ENCODE measurements around the gene DAAM2. TPM values are rescaled to one million over a fixed set of nuclear protein-coding genes. Genes with fewer than 3 reads are reported as not detected.

Gene DAAM2
- polyA plus RNA-seq, 1 of the 3 experiments (the other 2 are of a cell fraction): 0.20 TPM

DNA sequence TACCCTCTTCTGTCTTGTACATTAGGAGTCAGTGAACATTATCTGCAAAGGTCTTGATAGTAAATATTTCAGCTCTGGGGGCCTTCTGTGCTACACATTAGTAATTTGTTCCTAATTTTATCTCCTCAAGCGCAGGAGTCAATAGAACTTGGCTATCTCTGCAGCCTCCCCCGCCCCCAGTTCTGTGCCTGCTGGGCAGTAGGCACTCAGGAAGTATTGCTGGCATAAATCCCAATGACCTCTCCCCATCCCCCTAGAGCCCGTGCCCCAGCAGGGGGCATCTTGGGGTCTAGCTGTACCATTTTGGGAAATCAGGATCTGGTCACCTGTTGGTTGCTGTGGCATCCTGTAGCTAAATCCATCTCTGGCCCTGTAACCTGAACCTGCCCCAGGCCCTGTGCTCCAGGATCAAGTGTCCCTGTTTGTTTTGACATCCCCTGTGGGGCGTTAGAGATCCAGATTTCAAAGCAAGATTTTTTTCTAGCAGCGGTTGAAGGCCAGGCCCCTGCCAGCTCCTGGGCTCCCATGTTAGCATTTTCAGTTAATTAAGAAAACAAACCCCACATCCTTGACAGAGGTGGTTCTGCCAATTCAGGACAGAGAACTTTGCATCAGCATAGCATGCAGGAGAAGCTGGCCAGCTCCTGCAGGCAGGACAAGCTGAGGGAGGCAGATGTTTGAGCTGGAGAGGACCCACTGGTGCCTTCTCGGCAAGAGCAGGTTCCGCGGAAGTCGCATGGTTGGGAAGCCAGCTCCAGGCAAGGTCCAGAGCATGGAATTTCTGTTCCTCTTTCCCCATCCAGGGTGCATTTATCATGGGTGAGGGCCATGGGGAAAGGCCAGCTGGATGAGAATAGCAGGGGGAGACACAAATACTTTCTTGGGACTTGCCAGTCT, 32.1 kb downstream of the DAAM2 start:
- Histone ChIP-seq H3K4me1 (ENCODE audit: control insufficient read depth in 1 of 2, insufficient read depth in 2 of 2, low read depth in 1 of 2, low read length in 1 of 2) (peaks cover 0 to 16% of the 10 kb centered on the region in 2 experiments; a peak in 1 of 4 replicates), H2AFZ (ENCODE audit: low read depth) (no peak overlapping the region), H3K9me3 (no peaks in the 10 kb centered on the region), H3K36me3 (replicated peaks in 1 of 2; ENCODE audit: control insufficient read depth in 1 of 2, insufficient read depth in 2 of 2, low read length in 1 of 2) (no peaks in the 10 kb centered on the region), H3K79me2 (ENCODE audit: insufficient read depth) (no peaks in the 10 kb centered on the region), H3K4me2 (no peak overlapping the region), H4K20me1 (ENCODE audit: insufficient read depth) (no peaks in the 10 kb centered on the region), H3K4me3 (ENCODE audit: low read depth in 2 of 2, low read length in 1 of 2) (no peak overlapping the region), H3K9ac (no peak overlapping the region), H3F3A (replicated peaks; ENCODE audit: insufficient read depth) (no peaks in the 10 kb centered on the region), H3K27ac (ENCODE audit: low read depth in 2 of 2, low read length in 1 of 2) (no peak overlapping the region; a peak in 1 of 4 replicates), H3K27me3 (ENCODE audit: insufficient read depth) (no peaks in the 10 kb centered on the region), H3K9me2 (no peaks in the 10 kb centered on the region)
- peak; percentile 36 for DNase-seq
- WGBS (ENCODE audit: low lambda C conversion rate): 61% methylated on average over 9 of the region's 9 CpGs
- ChIA-PET POLR2A (no interaction called here), CTCF (interaction anchor here (0.9 to 1.2 kb wide), 3 partner anchors 42 to 446 kb away, joined by 3 read pairs; no protein-coding TSS in a partner anchor)
- TF ChIP-seq ELF1 (IDR thresholded peaks at IDR 0.05) (no peak), TEAD4 (IDR thresholded peaks at IDR 0.05; ENCODE audit: borderline replicate concordance, insufficient read depth) (no peak), FOXJ3 (CRISPR knock-in tag; IDR thresholded peaks at IDR 0.05) (no peak), POLR2AphosphoS5 (IDR thresholded peaks at IDR 0.05; ENCODE audit: low read depth, low read length) (no peak), GATA2 (CRISPR knock-in tag; IDR thresholded peaks at IDR 0.05) (no peak), RXRA (IDR thresholded peaks at IDR 0.05; ENCODE audit: borderline replicate concordance, low read depth) (no peak), RFX5 (IDR thresholded peaks at IDR 0.05; ENCODE audit: low read length) (no peak), TCF12 (IDR thresholded peaks at IDR 0.05) (no peak), NFIC (IDR thresholded peaks at IDR 0.05; ENCODE audit: borderline replicate concordance) (no peak), MEF2A (IDR thresholded peaks at IDR 0.05; ENCODE audit: borderline replicate concordance, low read depth) (no peak), SMC3 (IDR thresholded peaks at IDR 0.05; ENCODE audit: low read depth, low read length) (no peak)
- TF ChIP-seq, protein P1, sequence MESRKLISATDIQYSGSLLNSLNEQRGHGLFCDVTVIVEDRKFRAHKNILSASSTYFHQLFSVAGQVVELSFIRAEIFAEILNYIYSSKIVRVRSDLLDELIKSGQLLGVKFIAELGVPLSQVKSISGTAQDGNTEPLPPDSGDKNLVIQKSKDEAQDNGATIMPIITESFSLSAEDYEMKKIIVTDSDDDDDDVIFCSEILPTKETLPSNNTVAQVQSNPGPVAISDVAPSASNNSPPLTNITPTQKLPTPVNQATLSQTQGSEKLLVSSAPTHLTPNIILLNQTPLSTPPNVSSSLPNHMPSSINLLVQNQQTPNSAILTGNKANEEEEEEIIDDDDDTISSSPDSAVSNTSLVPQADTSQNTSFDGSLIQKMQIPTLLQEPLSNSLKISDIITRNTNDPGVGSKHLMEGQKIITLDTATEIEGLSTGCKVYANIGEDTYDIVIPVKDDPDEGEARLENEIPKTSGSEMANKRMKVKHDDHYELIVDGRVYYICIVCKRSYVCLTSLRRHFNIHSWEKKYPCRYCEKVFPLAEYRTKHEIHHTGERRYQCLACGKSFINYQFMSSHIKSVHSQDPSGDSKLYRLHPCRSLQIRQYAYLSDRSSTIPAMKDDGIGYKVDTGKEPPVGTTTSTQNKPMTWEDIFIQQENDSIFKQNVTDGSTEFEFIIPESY (IDR thresholded peaks at IDR 0.05; ENCODE audit: borderline replicate concordance, low read depth): no peak
- TF ChIP-seq, protein P2, sequence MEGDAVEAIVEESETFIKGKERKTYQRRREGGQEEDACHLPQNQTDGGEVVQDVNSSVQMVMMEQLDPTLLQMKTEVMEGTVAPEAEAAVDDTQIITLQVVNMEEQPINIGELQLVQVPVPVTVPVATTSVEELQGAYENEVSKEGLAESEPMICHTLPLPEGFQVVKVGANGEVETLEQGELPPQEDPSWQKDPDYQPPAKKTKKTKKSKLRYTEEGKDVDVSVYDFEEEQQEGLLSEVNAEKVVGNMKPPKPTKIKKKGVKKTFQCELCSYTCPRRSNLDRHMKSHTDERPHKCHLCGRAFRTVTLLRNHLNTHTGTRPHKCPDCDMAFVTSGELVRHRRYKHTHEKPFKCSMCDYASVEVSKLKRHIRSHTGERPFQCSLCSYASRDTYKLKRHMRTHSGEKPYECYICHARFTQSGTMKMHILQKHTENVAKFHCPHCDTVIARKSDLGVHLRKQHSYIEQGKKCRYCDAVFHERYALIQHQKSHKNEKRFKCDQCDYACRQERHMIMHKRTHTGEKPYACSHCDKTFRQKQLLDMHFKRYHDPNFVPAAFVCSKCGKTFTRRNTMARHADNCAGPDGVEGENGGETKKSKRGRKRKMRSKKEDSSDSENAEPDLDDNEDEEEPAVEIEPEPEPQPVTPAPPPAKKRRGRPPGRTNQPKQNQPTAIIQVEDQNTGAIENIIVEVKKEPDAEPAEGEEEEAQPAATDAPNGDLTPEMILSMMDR (IDR thresholded peaks at IDR 0.05): no peak
- TF ChIP-seq, protein P3, sequence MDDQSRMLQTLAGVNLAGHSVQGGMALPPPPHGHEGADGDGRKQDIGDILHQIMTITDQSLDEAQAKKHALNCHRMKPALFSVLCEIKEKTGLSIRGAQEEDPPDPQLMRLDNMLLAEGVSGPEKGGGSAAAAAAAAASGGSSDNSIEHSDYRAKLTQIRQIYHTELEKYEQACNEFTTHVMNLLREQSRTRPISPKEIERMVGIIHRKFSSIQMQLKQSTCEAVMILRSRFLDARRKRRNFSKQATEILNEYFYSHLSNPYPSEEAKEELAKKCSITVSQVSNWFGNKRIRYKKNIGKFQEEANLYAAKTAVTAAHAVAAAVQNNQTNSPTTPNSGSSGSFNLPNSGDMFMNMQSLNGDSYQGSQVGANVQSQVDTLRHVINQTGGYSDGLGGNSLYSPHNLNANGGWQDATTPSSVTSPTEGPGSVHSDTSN (IDR thresholded peaks at IDR 0.05): no peak
- TF ChIP-seq, protein P4, sequence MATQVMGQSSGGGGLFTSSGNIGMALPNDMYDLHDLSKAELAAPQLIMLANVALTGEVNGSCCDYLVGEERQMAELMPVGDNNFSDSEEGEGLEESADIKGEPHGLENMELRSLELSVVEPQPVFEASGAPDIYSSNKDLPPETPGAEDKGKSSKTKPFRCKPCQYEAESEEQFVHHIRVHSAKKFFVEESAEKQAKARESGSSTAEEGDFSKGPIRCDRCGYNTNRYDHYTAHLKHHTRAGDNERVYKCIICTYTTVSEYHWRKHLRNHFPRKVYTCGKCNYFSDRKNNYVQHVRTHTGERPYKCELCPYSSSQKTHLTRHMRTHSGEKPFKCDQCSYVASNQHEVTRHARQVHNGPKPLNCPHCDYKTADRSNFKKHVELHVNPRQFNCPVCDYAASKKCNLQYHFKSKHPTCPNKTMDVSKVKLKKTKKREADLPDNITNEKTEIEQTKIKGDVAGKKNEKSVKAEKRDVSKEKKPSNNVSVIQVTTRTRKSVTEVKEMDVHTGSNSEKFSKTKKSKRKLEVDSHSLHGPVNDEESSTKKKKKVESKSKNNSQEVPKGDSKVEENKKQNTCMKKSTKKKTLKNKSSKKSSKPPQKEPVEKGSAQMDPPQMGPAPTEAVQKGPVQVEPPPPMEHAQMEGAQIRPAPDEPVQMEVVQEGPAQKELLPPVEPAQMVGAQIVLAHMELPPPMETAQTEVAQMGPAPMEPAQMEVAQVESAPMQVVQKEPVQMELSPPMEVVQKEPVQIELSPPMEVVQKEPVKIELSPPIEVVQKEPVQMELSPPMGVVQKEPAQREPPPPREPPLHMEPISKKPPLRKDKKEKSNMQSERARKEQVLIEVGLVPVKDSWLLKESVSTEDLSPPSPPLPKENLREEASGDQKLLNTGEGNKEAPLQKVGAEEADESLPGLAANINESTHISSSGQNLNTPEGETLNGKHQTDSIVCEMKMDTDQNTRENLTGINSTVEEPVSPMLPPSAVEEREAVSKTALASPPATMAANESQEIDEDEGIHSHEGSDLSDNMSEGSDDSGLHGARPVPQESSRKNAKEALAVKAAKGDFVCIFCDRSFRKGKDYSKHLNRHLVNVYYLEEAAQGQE (IDR thresholded peaks at IDR 0.05; ENCODE audit: low read depth, low read length): no peak
